ENCODE measurements around the gene CDH13. TPM values are rescaled to one million over a fixed set of nuclear protein-coding genes. Genes with fewer than 3 reads are reported as not detected.

Gene CDH13
- total and polyA plus RNA-seq, 8 donors, result 0.12 to 21.4 (median 1.7) TPM; not detected in 1

- Histone ChIP-seq H3K27me3 (peaks cover 0 to 8% (median 0%) of the 10 kb centered on the region in 3 donors), H3K4me3 (no peak overlapping the region), H3K36me3 (no peaks in the 10 kb centered on the region), H3K9me3 (no peaks in the 10 kb centered on the region), H3K4me1 (no peaks in the 10 kb centered on the region), H3K27ac (no peak overlapping the region)
- 72 to 79% (median 75%) methylated on average over 17 of the region's 17 CpGs for WGBS, 5 donors
- intact Hi-C loops (cut with DNase I; ENCODE audit: low total_unique reads), result no loop called here
- TF ChIP-seq POLR2A (IDR thresholded peaks at IDR 0.05), result no peak
- no peak for TF ChIP-seq POLR2AphosphoS5 (IDR thresholded peaks at IDR 0.05)
- TF ChIP-seq CTCF (IDR thresholded peaks at IDR 0.05), result no peak
- TF ChIP-seq EP300 (IDR thresholded peaks at IDR 0.05), result no peak
- no peak for DNase-seq
Observed at GRCh38 chr16:83623091-83623730, 996.4 kb downstream of the CDH13 start.

- Histone ChIP-seq H3K36me3 (no peaks in the 10 kb centered on the region), H3K27me3 (peaks cover 0 to 8% (median 0%) of the 10 kb centered on the region in 3 donors), H3K27ac (no peak overlapping the region), H3K4me1 (no peaks in the 10 kb centered on the region), H3K4me3 (no peak overlapping the region), H3K9me3 (no peaks in the 10 kb centered on the region)
- TF ChIP-seq CTCF (IDR thresholded peaks at IDR 0.05) (no peak), POLR2AphosphoS5 (IDR thresholded peaks at IDR 0.05) (no peak), EP300 (IDR thresholded peaks at IDR 0.05) (no peak), POLR2A (IDR thresholded peaks at IDR 0.05) (no peak)
- intact Hi-C loops (cut with DNase I; ENCODE audit: low total_unique reads), result no loop called here
- no peak for DNase-seq
- WGBS, 5 donors, result 74 to 80% (median 77%) methylated on average over 6 of the region's 6 CpGs
Observed at GRCh38 chr16:83623892-83624291, 997.1 kb downstream of the CDH13 start.

- intact Hi-C loops (cut with DNase I; ENCODE audit: low total_unique reads), result no loop called here
Observed at GRCh38 chr16:83624429-83625120, 997.8 kb downstream of the CDH13 start.

GRCh38 chr16:83626204-83626603 is 999.4 kb downstream of the CDH13 start:
- DNase-seq, result no peak
- H3K4me3 ChIP-seq, result no peak overlapping the region
- no peak for TF ChIP-seq CTCF (IDR thresholded peaks at IDR 0.05)
- TF ChIP-seq POLR2AphosphoS5 (IDR thresholded peaks at IDR 0.05), result no peak
- no peak for TF ChIP-seq EP300 (IDR thresholded peaks at IDR 0.05)
- TF ChIP-seq POLR2A (IDR thresholded peaks at IDR 0.05), result no peak
- no peaks in the 10 kb centered on the region for H3K4me1 ChIP-seq
- H3K27ac ChIP-seq, result no peak overlapping the region
- no peaks in the 10 kb centered on the region for H3K9me3 ChIP-seq
- WGBS, 5 donors, result 90 to 95% (median 93%) methylated on average over 13 of the region's 13 CpGs
- peaks cover 0 to 8% (median 0%) of the 10 kb centered on the region in 3 donors for H3K27me3 ChIP-seq
- H3K36me3 ChIP-seq, result no peaks in the 10 kb centered on the region
- intact Hi-C loops (cut with DNase I; ENCODE audit: low total_unique reads), result no loop called here

More at GRCh38 chr16:83624429-83625120, 997.8 kb downstream of the CDH13 start:
- no peak for DNase-seq
- TF ChIP-seq POLR2A (IDR thresholded peaks at IDR 0.05) (no peak), CTCF (IDR thresholded peaks at IDR 0.05) (no peak), EP300 (IDR thresholded peaks at IDR 0.05) (no peak), POLR2AphosphoS5 (IDR thresholded peaks at IDR 0.05) (no peak)
- 70 to 73% (median 72%) methylated on average over 11 of the region's 11 CpGs for WGBS, 5 donors
- Histone ChIP-seq H3K9me3 (no peaks in the 10 kb centered on the region), H3K4me1 (no peaks in the 10 kb centered on the region), H3K27ac (no peak overlapping the region), H3K27me3 (peaks cover 0 to 8% (median 0%) of the 10 kb centered on the region in 3 donors), H3K36me3 (no peaks in the 10 kb centered on the region), H3K4me3 (no peak overlapping the region)
